DMS53 (cell line): Measurements from ENCODE around the gene NCAN.
A peak's percentile ranks its signal among the peaks of the same experiment; 100 is the strongest.
"Not testable (repeated sequence)": the region's sequence is repeated elsewhere in the genome, so short reads cannot be mapped to it uniquely, and the experiment has no call there.

ENCODE experiments used
- DNase-seq: peaks from one replicate; lab custom pipeline; 2025; lab: John Stamatoyannopoulos, UW

The NCAN gene

GRCh38 chr19:19193926-19194325 lies 17.8 kb upstream of the NCAN start:
- DNase-seq, result no peak

GRCh38 chr19:19201697-19202630 lies 9.8 kb upstream of the NCAN start:
- no peak for DNase-seq

GRCh38 chr19:19202707-19203011 lies 9.1 kb upstream of the NCAN start:
- DNase-seq, result peak; percentile 48

- DNase-seq, result peak; percentile 91
Observed at GRCh38 chr19:19203012-19203856, 8.5 kb upstream of the NCAN start, which contains the start of gene NR2C2AP. NR2C2AP (minus strand) TSS chr19:19203414; CDS start chr19:19203060, 354 bp downstream.

- no peak for DNase-seq
Observed at GRCh38 chr19:19204181-19204580, 7.6 kb upstream of the NCAN start.

GRCh38 chr19:19205416-19206410 lies 6.0 kb upstream of the NCAN start:
- DNase-seq, result no peak

GRCh38 chr19:19206938-19207337 lies 4.8 kb upstream of the NCAN start:
- DNase-seq, result no peak

GRCh38 chr19:19207637-19208572 lies 3.9 kb upstream of the NCAN start:
- no peak for DNase-seq

GRCh38 chr19:19209372-19209771 lies 2.4 kb upstream of the NCAN start:
- peak; percentile 91 for DNase-seq

GRCh38 chr19:19212916-19213315 lies 1.2 kb downstream of the NCAN start:
- no peak for DNase-seq

- DNase-seq, result no peak
Observed at GRCh38 chr19:19213426-19214158, 1.8 kb downstream of the NCAN start.

- peak; percentile 47 for DNase-seq
Observed at GRCh38 chr19:19214159-19214490, 2.4 kb downstream of the NCAN start.

GRCh38 chr19:19214892-19215291 lies 3.1 kb downstream of the NCAN start:
- peak; percentile 28 for DNase-seq

GRCh38 chr19:19215792-19216191 lies 4.0 kb downstream of the NCAN start:
- DNase-seq, result no peak

- peak; percentile 76 for DNase-seq
Observed at GRCh38 chr19:19217099-19217498, 5.3 kb downstream of the NCAN start.

- DNase-seq, result no peak
Observed at GRCh38 chr19:19218911-19219310, 7.2 kb downstream of the NCAN start.

GRCh38 chr19:19221000-19221399 lies 9.2 kb downstream of the NCAN start:
- DNase-seq, result not testable (repeated sequence)

GRCh38 chr19:19223060-19223459 lies 11.3 kb downstream of the NCAN start:
- DNase-seq, result no peak

GRCh38 chr19:19223636-19224035 lies 11.9 kb downstream of the NCAN start:
- DNase-seq, result no peak
